22Rv1 (cell line): ENCODE results near the gene LTC4S.

Experiments used
- ZFX ChIP-seq: fragments of 450-650 bp; IDR thresholded peaks from 2 replicates; pipeline ENCODE4 v1.6.1; 2017; ENCODE audit warnings: antibody characterized with exemption, borderline replicate concordance
- TF ChIP-seq, protein P1 (sequence below): fragments of 450-650 bp; IDR thresholded peaks from 2 replicates; pipeline ENCODE4 v1.5.1; 2017; ENCODE audit warnings: mild to moderate bottlenecking

GRCh38 chr5:179833056-179833708 is 39.4 kb downstream of the LTC4S start:
- TF ChIP-seq, protein P1, sequence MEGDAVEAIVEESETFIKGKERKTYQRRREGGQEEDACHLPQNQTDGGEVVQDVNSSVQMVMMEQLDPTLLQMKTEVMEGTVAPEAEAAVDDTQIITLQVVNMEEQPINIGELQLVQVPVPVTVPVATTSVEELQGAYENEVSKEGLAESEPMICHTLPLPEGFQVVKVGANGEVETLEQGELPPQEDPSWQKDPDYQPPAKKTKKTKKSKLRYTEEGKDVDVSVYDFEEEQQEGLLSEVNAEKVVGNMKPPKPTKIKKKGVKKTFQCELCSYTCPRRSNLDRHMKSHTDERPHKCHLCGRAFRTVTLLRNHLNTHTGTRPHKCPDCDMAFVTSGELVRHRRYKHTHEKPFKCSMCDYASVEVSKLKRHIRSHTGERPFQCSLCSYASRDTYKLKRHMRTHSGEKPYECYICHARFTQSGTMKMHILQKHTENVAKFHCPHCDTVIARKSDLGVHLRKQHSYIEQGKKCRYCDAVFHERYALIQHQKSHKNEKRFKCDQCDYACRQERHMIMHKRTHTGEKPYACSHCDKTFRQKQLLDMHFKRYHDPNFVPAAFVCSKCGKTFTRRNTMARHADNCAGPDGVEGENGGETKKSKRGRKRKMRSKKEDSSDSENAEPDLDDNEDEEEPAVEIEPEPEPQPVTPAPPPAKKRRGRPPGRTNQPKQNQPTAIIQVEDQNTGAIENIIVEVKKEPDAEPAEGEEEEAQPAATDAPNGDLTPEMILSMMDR, result no peak
- TF ChIP-seq ZFX, result no peak
